Measurements from ENCODE around the gene NODAL. TPM values are rescaled to one million over a fixed set of nuclear protein-coding genes. Genes with fewer than 3 reads are reported as not detected.

The NODAL gene
- total and polyA plus RNA-seq, 2 donors from 2014 or later, result not detected

GRCh38 chr10:70480239-70480861 is 38.9 kb upstream of the NODAL start:
- H3K9ac ChIP-seq (ENCODE audit: low read length in 3 of 3), result peak overlapping the region in 1 of 3 donors; percentile 19
- peak overlapping the region in 2 of 3 donors; percentile 66 to 67 for H3K4me3 ChIP-seq (ENCODE audit: low read length in 3 of 3)
- peaks cover 0 to 23% (median 0%) of the 10 kb centered on the region in 3 donors for H3K4me1 ChIP-seq (ENCODE audit: control insufficient read depth in 2 of 3, insufficient read depth in 2 of 3, low read depth in 1 of 3, low read length in 3 of 3)
- peak in 2 of 5 donors; percentile 22 to 37 for DNase-seq
- peak overlapping the region; percentile 19 to 47 for H3K27ac ChIP-seq (ENCODE audit: low read depth in 2 of 2, low read length in 2 of 2)
- H3K27me3 ChIP-seq (ENCODE audit: control insufficient read depth, insufficient read depth, low read length), result no peaks in the 10 kb centered on the region
- intact Hi-C loops (cut with DNase I), result no loop called here
- no peaks in the 10 kb centered on the region for H3K9me3 ChIP-seq (ENCODE audit: control insufficient read depth in 2 of 3, insufficient read depth in 1 of 3, low read length in 3 of 3)
- H3K36me3 ChIP-seq (ENCODE audit: control insufficient read depth in 2 of 3, insufficient read depth in 3 of 3, low read length in 3 of 3), result no peaks in the 10 kb centered on the region
- TF ChIP-seq CTCF (IDR thresholded peaks at IDR 0.05; ENCODE audit: borderline replicate concordance, extremely low read depth, insufficient read depth), result no peak
- no peak for FAIRE-seq

GRCh38 chr10:70479626-70480238 is 38.3 kb upstream of the NODAL start:
- FAIRE-seq (no peak), DNase-seq (peak in 3 of 5 donors; percentile 67 to 83 (median 78))
- Histone ChIP-seq H3K4me3 (ENCODE audit: low read length in 3 of 3) (peak overlapping the region; percentile 9 to 67 (median 66)), H3K9me3 (ENCODE audit: control insufficient read depth in 2 of 3, insufficient read depth in 1 of 3, low read length in 3 of 3) (no peaks in the 10 kb centered on the region), H3K36me3 (ENCODE audit: control insufficient read depth in 2 of 3, insufficient read depth in 3 of 3, low read length in 3 of 3) (no peaks in the 10 kb centered on the region), H3K27me3 (ENCODE audit: control insufficient read depth, insufficient read depth, low read length) (no peaks in the 10 kb centered on the region), H3K27ac (ENCODE audit: low read depth in 2 of 2, low read length in 2 of 2) (peak overlapping the region; percentile 47 to 57), H3K4me1 (ENCODE audit: control insufficient read depth in 2 of 3, insufficient read depth in 2 of 3, low read depth in 1 of 3, low read length in 3 of 3) (peaks cover 0 to 23% (median 0%) of the 10 kb centered on the region in 3 donors), H3K9ac (ENCODE audit: low read length in 3 of 3) (peak overlapping the region in 1 of 3 donors; percentile 59)
- no peak for TF ChIP-seq CTCF (IDR thresholded peaks at IDR 0.05; ENCODE audit: borderline replicate concordance, extremely low read depth, insufficient read depth)
- intact Hi-C loops (cut with DNase I), result no loop called here

GRCh38 chr10:70479165-70479581 is 37.7 kb upstream of the NODAL start:
- no peak for FAIRE-seq
- peak overlapping the region; percentile 46 to 67 (median 66) for H3K4me3 ChIP-seq (ENCODE audit: low read length in 3 of 3)
- H3K27ac ChIP-seq (ENCODE audit: low read depth in 2 of 2, low read length in 2 of 2), result peak overlapping the region; percentile 32 to 57
- peak overlapping the region in 2 of 3 donors; percentile 48 to 59 for H3K9ac ChIP-seq (ENCODE audit: low read length in 3 of 3)
- intact Hi-C loops (cut with DNase I), result no loop called here
- no peaks in the 10 kb centered on the region for H3K36me3 ChIP-seq (ENCODE audit: control insufficient read depth in 2 of 3, insufficient read depth in 3 of 3, low read length in 3 of 3)
- no peak for TF ChIP-seq CTCF (IDR thresholded peaks at IDR 0.05; ENCODE audit: borderline replicate concordance, extremely low read depth, insufficient read depth)
- H3K4me1 ChIP-seq (ENCODE audit: control insufficient read depth in 2 of 3, insufficient read depth in 2 of 3, low read depth in 1 of 3, low read length in 3 of 3), result peaks cover 0 to 23% (median 0%) of the 10 kb centered on the region in 3 donors
- no peaks in the 10 kb centered on the region for H3K27me3 ChIP-seq (ENCODE audit: control insufficient read depth, insufficient read depth, low read length)
- H3K9me3 ChIP-seq (ENCODE audit: control insufficient read depth in 2 of 3, insufficient read depth in 1 of 3, low read length in 3 of 3), result no peaks in the 10 kb centered on the region
- peak in 1 of 5 donors; percentile 32 for DNase-seq
